Measurements from ENCODE around the gene SDHC.

The SDHC gene

DNA sequence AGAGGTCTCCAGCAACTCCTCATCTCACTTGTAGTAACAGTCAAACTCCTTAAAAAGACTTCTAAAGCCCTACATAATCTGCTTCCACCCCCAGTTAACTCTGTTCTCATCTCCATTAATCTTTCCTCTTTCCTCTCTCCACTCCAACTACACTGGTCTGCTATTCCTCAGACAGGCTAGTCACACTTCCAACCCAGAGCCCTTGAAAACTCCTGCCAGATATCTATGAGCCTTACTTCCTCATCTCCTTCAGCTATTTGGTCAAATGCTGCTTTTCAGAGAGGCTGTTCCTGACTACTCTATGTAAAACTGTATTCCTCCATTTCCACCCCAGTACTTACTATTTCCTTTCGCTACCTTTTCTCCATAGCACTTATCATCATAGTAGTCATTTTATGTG is 31.2 kb upstream of the SDHC start:
- TF ChIP-seq, protein P1, sequence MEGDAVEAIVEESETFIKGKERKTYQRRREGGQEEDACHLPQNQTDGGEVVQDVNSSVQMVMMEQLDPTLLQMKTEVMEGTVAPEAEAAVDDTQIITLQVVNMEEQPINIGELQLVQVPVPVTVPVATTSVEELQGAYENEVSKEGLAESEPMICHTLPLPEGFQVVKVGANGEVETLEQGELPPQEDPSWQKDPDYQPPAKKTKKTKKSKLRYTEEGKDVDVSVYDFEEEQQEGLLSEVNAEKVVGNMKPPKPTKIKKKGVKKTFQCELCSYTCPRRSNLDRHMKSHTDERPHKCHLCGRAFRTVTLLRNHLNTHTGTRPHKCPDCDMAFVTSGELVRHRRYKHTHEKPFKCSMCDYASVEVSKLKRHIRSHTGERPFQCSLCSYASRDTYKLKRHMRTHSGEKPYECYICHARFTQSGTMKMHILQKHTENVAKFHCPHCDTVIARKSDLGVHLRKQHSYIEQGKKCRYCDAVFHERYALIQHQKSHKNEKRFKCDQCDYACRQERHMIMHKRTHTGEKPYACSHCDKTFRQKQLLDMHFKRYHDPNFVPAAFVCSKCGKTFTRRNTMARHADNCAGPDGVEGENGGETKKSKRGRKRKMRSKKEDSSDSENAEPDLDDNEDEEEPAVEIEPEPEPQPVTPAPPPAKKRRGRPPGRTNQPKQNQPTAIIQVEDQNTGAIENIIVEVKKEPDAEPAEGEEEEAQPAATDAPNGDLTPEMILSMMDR (IDR thresholded peaks at IDR 0.05; ENCODE audit: borderline replicate concordance, insufficient read depth, low read depth, low read length) = no peak
- no peak overlapping the region for H3K4me3 ChIP-seq (ENCODE audit: low read depth, low read length)

DNA sequence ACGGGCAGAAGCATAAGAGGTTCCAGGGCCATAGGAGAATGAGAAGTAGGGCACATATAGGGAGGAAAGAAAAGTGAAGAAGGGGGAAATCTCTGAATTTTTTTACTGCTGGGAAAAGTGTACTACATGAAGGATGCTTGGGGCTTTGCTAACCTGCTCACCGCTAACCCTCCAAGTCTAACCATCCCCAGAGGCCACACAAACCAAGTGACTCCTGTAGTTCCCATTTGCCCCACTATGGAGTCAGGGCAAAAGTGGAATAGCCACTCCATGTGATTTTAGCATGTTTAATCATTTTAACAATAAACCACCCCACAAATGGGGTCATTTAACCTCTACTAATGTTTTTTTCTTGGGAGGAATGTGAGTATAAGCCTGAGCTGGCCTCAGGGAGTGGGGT is 29.1 kb upstream of the SDHC start:
- TF ChIP-seq, protein P1 (IDR thresholded peaks at IDR 0.05; ENCODE audit: borderline replicate concordance, insufficient read depth, low read depth, low read length) = no peak
- H3K4me3 ChIP-seq (ENCODE audit: low read depth, low read length) = no peak overlapping the region

DNA sequence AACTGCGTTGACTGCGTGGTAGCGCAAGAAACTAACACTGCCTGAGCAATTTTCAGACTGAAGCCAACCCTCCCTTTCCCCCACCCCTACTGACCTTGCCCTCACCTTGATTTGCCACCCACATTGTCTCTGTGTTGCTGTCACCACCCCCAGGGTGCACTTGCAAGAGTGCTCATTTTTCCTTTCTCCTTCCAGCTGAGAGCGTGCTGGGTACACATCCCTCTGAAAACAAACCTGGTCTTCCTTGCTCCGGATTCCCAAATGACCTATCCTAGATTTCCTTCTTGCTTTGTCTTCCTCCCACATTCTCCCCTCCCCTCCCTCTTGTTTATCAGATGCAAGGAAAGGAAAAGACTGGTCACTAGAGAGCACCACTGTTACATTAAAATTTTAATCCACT is 28.7 kb upstream of the SDHC start:
- no peak overlapping the region for H3K4me3 ChIP-seq (ENCODE audit: low read depth, low read length)
- TF ChIP-seq, protein P1 (IDR thresholded peaks at IDR 0.05; ENCODE audit: borderline replicate concordance, insufficient read depth, low read depth, low read length) = no peak

DNA sequence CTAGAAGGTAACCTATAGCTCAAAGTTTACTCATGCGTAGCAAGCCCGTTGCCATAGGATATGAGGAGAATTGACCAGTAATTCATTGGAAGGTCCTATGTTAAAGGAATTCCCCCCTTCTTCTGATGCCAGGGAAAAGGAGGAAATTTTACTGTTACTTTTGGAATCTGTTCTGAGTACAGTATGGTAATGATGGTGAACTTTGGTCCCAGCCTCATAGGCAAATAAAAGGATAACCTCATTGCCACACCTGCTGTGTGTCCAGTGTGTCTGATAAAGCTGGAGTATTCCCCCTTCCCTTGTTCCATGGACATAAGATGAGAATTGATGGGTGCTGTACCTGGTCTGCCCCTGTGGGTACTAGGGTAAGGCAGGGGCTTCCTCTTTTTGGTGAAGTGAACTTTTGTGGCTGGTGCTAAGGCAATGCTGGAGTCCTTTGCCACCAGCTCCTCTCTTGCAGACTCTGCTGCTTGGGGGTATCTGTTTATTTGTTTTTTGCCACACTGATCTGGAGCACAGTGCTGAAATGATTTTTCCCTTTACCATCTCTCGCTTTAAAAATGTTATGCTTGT is 26.6 kb upstream of the SDHC start:
- H3K4me3 ChIP-seq (ENCODE audit: low read depth, low read length) = no peak overlapping the region
- TF ChIP-seq, protein P1 (IDR thresholded peaks at IDR 0.05; ENCODE audit: borderline replicate concordance, insufficient read depth, low read depth, low read length) = no peak

DNA sequence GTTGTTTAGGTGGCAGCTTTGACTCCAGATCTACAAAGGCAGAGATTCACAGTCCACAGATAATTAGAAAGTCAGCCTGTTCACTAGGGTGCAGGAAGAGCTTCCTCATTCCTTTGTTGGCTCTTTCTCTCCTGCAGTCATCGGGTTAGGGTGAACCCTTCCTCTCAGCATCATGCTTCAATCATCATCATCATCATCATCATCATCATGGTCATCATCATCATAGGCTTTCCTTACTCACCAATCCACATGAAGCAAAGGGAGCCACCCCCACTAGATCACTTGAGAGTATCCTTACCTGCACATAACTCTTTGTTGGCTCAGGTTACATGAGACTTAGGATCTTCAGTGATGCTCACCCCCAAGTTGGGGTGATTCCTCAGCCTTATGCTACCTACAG is 23.4 kb upstream of the SDHC start:
- TF ChIP-seq, protein P1 (IDR thresholded peaks at IDR 0.05; ENCODE audit: borderline replicate concordance, insufficient read depth, low read depth, low read length) = no peak
- H3K4me3 ChIP-seq (ENCODE audit: low read depth, low read length) = no peak overlapping the region

DNA sequence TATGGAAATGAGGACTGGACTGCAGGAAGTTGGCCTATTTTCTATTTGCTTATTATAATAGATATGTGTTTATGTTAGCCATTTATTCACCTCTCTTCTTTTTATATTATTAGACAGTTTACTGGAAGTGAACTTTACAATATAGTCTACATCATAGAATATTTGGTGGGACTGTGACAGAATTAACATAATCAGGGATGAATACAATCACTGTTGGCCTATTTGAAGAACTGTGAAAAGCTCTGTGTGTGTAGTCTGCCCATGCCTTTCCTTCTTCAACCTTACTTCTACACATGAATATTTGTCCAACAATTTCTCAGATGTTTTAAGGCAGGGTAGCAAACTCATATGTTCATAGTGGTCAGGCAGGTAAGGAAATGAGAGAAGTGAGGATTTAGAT is 16.8 kb upstream of the SDHC start:
- TF ChIP-seq, protein P1 (IDR thresholded peaks at IDR 0.05; ENCODE audit: borderline replicate concordance, insufficient read depth, low read depth, low read length) = no peak
- H3K4me3 ChIP-seq (ENCODE audit: low read depth, low read length) = no peak overlapping the region

DNA sequence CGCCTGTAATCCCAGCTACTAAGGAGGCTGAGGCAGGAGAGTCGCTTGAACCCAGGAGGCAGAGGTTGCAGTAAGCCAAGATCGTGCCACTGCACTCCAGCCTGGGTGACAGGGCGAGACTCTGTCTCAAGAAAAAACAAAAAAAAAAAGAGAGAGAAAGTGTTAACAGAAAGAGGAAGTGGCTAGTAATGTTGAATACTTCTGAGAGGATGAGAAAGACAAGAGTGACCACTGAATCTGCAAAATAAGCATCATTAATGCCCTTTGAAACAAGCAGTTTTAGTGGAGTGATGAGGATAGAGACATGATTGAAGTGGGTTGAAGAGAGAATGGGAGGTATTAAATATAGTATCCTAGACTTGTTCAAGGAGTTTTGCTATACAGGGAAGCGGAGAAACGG is 16.1 kb upstream of the SDHC start:
- no peak overlapping the region for H3K4me3 ChIP-seq (ENCODE audit: low read depth, low read length)
- TF ChIP-seq, protein P1 (IDR thresholded peaks at IDR 0.05; ENCODE audit: borderline replicate concordance, insufficient read depth, low read depth, low read length) = no peak
